NCI-H2227 (cell line): ENCODE measurements around the gene TTBK1.

Experiments used
- DNase-seq: peaks from one replicate; lab custom pipeline; 2025; ENCODE audit not compliant: unreplicated experiment; lab: John Stamatoyannopoulos, UW

TTBK1 gene

DNA sequence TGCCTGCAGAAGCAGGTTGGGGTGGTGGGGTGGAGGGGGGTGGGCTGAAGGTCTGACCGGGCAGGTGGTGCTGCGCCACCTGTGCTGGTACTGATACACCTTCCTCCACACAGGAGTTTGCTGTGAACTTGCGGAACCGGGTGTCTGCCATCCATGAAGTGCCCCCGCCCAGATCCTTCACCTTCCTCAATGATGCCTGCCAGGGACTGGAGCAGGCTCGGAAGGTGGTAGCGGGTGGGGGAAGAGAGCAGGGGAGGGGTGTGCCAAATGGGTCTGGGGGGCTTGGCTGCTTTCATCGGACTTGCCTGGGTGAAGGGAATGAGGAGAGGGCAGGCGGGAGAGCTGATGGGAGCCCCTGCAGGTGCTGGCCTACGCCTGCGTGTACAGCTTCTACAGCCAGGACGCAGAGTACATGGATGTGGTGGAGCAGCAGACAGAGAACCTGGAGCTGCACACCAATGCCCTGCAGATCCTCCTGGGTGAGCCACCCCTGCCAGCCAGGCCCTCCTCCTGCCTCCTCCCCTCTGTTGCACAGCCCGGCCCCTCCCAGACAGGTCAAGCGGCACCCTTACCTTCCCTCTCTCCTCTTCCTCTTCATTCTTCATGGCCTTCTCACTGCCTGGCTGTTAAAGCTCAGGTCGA lies 20.7 kb upstream of the TTBK1 start:
- no peak for DNase-seq

DNA sequence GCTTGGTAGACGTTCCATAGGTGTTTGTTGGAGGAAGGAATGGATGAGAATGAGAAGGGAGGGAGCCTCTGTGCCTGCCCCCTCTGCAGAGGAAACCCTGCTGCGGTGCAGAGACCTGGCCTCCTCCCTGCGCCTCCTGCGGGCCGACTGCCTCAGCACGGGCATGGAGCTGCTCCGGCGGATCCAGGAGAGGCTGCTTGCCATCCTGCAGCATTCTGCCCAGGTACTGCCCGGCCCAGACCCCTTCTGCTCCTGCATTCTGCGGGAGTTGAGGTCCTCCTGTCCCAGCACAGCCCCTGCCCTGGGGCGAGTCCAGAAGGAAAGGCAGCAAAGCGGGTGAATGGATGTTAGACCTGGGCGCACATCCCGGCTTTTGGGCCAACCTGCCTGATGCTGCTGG lies 20.1 kb upstream of the TTBK1 start:
- no peak for DNase-seq

DNA sequence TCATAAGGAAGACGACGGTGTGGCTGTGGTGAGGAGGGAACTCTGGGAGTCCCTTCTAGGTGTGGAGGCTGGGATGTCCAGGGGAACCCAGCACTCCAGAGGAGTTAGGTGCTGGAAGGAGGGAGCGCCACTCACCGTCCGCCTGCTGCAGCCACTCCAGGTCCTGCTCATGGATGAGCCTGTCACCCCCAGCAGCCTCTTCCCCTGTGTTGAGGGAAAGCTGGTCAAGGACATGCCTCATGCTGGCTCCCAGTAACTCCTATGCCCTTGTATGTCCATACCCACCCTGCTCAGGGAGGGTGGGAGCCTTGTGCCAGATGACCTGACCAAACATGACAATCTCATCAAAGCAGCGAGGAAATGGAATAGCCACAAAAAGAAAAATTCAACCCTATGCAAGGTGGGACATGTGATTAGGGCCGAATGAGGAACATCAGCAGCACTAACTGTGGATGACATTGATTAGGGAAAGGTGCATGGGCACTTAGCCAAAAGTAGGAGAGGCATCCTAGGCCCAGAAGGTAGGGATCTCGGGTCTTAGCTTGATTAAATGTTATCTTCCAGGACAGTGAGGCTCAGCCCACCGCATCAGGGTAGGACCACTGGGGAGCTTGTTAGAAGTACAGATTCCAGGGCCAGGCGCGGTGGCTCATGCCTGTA lies 17.0 kb upstream of the TTBK1 start:
- DNase-seq = no peak

DNA sequence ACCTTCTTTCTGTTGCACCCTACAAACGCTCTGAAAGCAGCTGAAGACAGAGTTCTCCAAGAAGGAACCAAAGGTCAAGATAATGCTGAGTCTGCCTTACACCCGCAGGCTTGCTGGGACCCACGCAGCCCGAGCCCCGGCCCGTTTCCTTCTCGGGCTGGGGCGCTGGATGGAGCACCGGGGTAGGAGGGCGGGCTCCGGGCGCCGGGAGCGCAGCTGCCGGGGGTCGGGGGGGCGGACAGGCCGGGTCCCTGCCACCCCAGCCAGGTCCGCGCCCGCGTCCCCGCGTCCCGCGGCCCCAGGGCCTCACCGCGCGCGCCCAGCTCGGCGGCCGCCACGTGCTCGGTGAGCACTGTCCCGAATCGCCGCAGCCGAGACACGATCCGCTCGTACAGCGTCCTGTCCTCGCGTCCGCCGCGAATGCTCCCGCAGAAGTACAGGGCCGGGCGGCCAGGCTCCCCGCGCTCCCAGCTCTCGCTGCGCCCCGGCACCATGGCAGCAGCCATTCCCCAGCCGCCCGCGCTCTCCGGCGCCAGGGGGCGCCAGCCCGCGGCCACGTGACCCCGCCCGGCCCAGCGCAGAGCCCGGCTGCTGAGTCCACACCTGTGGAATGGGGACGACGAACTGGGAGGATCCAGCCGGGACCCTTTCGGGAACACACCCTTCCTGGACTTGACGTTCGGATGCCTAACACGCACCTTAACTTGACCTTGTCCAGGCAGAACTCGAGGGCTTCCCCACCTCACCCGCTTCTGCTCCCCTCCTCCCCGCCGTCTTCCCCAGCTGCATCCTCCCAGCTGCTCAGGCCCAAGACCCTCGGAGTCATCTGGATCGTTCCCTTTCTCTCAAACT lies 14.1 kb upstream of the TTBK1 start, which contains the start of gene DNPH1:
DNPH1 (minus strand) TSS at position 531 of the 852 bp plus-strand sequence; CDS start at position 506, 25 bp downstream.
- peak; percentile 73 for DNase-seq

DNA sequence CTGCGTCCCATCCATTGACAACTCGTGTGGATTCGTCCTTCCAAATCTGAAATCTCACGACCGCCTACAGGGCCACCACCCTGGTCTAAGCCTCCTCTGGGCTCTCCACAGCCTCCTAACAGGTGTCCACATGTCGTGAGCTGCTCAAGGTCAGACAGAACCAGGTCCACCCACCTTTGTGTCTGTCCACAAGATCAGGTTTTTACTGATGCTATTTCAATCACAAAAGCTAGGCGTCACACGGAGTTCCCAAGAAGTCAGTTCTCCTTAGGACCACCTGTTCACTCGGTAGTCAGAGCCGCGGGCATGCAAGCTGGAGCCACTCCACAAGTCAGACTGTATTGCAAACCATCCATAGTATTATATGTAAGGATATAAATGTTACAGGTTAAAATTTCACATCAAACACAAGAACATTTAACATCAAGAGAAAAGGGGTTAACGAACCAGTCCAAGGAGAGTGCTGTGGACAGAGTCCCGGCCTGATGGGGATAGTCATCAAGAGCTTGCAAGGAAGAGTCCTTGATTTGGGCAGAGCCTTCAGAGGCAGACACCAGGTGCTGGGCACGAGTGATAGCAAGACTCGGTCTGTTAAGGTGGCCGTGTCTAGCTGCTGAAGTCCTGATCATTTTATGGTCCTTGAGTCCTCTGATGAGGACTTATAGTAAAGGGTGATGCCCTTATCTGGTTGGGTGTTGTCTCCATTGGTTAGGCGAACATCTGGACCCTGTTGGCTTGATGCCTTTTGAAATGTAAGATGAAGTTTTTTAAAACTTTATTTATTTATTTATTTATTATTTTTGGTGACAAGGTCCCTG lies 13.3 kb upstream of the TTBK1 start:
- DNase-seq = no peak

DNA sequence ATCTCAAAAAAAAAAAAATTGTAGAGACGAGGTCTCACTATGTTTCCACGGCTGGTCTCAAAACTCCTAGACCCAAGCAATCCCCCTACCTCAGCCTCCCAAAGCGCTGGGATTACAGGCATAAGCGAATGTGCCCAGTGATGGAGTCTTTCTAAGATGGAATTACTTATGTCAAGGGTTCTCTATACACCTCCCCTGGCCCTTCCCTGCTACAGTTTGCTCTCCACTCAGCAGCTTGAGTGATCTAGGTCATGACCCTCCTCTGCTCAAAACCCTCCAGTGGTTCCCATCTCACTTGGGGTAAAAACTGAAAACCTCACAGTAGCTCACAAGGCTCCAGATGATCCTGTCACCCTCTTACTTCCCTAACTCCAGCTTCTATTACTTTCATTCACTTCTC lies 12.2 kb upstream of the TTBK1 start:
- no peak for DNase-seq

DNA sequence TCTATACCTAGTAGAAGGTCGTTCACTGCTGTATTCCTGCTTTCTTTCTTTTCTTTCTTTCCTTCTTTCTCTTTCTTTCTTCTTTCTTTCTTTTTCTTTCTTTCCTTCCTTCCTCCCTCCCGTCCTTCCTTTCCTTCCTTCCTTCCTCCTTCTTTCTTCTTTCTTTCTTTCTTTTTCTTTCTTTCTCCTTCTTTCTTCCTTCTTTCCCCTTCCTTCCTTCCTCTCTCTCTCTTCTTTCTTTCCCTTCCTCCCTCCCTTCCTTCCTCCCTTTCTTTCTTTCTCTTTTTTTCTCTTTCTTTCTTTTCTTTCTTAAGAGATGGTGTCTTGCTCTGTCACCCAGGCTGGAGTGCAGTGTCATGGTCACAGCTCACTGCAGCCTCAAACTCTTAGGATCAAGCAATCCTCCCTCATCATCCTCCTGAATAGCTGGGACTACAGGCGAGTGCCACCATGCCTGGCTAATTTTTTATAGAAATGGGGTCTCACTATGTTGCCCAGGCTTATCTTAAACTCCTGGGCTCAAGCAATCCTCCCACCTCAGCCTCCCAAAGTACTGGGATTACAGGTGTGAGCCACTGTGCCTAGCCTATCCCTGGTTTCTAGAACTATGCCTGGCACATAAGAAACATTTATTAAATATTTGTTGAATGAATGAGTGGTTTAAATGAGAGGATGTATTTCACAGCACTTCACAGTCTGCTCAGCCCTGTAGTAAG lies 11.4 kb upstream of the TTBK1 start:
- no peak for DNase-seq

DNA sequence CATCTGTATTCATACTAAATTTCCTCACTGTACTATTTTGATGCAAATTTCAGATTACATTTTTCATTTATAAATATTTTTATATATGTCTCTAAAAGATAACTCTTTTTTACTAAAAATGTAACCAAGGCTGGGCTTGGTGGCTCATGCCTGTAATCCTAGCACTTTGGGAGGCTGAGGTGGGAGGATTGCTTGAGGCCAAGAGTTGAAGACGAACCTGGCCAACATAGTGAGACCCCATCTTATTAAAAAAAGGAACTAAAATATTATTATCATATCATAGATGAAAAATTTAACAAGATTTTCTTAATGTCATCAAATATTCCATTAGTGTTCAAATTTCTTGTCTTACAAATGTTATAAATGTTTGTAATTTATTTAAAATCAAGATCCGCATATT lies 7.4 kb upstream of the TTBK1 start:
- no peak for DNase-seq

DNA sequence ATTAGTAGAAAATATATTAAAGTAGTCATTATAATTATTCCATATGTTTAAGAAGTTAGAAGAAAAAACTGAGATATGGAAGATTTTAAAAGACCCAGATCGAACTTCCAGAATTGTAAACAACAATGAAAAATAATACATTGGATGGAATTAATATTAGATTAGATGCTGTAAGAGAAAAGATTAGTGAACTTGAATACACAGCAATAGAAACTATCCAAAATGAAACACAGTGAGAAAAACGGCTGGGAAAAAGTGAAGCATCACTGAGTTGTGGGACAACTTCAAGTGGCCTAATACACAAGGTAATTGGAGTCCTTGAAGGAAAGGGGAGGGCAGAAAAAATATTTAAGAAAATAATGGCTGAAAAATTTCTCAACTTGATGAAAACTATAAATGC lies 4.2 kb upstream of the TTBK1 start:
- no peak for DNase-seq

DNA sequence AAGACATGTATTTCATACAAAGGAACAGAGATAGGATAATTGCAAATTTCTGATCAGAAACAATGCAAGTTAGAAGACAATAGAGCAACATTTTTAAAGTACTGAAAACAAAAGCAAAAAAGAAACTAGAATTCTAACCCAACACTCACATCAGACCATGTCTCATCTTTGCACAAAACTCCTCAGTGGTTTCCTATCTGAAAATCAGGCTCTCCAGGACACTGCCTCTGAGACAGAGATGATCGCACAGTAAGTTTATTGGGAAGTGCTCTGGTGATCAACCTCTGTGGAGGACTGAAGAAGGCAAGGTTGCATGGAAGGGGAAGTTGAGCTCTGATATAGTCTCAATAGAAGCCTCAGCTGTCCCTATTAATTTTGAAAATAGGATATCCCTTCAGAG lies 2.3 kb upstream of the TTBK1 start:
- no peak for DNase-seq

DNA sequence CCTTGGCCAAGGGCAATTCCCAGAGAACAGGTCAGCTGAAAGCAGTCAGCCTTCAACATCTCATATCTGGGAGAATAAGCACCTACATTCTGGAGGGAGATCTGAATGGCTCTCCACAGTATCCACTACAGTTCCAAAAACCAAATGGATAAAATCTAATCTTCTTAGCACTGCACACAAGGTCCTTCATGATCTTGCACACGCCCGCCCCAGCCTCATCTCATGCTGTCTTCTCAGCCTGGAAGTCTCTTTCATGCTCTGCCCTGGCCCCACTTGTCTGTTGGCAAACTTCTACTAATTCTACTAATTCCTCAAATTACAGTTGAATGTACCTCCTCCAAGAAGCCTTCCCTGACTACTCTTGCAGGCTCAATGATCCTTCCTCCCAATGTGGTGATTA lies 1.8 kb upstream of the TTBK1 start:
- DNase-seq = no peak

DNA sequence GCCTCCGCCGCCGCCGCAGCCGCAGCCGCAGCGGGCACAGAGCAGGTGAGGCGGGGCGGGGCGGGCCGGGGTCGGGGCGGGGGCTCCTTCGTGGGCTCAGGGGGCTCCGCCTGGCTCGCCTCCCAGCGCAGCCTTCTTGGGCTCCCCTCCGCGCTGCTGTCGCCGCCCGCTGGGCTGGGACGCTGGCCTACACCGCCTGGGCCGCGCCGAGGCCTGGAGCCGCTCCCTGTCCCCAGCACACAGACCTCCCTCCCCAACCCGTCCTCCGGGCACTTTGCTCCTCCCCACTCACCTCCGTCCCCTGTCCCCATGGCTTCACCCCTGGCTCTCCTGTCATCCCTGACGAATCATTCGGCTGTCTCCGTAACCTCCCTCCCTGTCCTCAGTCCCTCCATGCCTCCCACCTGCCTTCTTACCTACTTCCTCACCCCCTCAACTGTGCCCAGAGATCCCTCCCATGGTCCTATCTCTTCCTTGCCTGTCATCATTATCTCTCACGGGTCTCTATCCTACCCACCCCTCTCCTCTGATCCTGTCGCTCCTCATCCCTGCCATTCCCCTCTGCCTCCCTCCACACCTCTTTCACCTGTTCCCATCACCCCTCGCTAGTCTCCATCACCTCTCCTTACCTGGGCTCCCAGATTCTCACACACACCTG lies 512 bp downstream of the TTBK1 start:
- DNase-seq = peak; percentile 29

DNA sequence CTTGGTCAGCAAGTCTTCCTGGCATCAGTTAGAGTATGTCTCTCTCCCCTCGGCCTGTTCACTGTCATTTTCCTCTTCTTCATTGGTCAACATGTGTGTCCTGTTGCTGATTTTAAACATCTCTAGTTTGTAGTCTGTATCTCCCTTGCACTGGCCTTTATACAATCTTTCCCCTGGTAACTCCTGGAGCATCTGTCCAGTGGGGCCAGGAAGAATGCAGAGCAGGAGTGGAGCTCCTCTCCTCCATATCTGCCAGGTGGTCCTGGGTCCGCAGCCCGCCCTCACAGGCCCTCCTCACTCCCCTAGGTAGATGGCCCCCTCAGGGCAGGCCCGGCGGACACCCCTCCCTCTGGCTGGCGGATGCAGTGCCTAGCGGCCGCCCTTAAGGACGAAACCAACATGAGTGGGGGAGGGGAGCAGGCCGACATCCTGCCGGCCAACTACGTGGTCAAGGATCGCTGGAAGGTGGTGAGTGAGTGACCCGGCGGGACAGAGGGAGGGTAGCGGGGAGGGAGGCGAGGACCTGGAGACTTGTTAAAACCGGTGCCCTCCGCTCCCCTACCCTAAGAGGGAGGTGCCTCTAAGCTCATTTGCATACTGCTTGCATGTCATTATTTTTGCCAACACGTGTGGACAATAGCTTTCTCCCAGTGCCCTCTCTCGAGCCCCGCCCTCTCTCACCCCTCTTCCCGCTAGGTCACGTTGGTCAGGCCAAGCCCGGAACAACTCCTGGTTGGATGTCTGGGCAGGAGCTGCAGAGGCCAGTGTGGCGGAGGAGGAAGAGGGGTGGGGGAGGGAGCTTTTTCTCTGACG lies 3.2 kb downstream of the TTBK1 start:
- DNase-seq = peak; percentile 51

DNA sequence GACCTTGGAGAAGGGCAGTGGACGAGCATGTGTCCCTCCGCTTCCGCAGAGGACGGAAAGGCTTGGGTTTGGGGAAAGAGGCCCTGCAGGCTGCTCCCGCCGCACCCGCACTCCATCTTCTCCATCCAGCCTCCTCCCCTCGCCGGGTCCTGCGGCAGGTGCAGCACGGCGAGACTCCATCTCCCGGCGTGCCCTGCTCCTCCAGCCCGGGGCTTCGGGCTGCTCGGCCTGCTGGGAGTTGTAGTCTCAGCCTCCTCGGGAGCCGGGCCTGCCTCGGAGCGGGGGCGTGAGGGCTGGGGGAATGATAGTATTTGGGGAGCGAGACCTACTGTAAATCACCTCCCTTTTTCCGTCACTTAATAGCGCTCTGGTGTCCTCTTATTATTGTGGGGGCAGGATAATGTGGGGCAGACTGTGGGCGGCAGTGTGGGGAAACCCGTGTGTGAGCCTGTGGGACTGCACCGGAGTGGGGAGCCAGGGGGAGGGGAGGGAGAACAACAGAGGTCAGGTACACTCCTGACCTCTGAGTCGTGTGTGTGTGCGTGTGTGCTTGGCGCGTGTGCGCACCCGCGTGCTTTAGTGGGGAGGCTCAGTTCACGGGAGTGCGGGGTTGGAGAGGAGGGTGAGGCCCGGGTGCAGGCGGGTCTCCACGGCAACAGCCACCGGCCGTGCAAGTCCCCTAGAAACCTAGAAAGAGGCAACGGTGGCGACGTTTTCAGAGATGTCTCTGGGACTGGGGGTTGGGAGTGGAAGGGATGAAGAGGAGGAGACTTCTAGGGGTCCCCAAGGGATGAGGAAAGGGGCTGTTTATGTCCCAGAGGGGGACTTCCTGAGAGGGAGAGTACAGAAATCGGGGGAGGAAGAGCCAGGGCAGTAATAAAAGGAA lies 4.1 kb downstream of the TTBK1 start:
- DNase-seq = peak; percentile 83

DNA sequence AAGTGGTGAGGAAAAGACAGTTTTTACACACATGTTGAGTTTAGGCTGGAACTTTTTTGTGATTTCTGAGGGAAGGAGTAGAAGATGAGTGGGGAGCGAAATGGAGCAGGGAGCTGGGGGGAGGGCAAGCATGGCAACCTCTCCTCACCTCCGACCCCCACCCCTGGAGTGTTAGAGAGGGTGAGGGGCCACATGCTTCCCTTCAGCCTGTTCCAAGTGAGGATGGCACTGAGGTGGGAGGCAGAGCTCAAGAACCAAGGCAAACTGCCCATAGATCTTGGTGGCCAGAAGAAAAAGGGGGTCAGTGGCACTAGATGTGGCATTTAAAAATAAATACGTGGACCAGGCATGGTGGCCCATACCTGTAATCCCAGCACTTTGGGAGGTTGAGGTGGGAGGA lies 4.8 kb downstream of the TTBK1 start:
- no peak for DNase-seq

DNA sequence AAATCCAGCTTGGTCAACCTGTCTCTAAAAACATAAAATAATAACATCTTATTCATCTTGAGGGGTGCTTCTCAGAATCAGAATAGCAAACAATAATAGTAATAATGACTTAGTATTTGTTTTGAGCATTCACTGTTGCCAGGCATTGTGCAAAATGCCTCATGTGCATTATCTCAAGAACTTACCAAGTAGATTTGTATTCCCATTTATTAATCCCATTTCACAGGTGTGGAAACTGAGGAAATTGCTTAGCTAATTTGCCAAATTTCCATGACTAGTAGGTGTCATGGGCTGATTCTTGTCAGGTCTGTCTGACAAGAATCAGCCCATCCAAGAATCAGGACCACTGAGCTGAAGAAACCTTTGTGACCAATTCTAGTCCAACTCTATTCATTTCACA lies 5.5 kb downstream of the TTBK1 start:
- DNase-seq = no peak

DNA sequence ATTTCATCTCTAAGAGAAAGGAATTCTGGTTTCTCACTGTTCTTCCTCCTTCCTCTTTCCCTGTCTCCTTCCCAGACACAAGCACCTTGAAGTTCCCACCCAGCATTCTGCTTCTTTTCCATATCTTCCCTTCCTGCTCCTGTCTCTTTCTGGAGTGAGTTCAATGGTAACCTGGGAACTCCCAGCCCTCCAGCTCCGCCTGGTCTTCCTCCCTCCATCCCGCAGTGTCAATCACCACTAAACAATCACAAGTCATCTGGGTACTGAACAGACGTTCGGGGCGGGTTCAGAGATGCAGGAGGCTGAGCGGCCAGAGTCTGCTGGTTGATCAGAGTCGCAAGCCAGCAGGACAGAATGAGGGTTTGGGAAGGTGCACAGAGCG lies 7.7 kb downstream of the TTBK1 start:
- DNase-seq = peak; percentile 60

DNA sequence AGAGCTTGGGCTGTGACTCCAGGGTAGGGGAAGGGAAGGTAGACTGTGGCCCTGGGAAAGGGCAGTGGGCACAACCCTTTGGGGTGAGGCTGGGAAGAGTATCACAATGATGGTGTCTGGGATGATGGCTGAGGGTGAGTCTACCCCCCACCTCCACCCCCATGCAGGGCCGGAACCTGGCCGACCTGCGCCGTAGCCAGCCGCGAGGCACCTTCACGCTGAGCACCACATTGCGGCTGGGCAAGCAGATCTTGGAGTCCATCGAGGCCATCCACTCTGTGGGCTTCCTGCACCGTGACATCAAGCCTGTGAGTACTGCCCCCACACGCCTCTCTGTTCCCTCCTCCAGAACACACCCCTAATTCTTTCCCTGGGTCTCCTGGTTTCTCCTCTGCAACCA lies 10.1 kb downstream of the TTBK1 start:
- DNase-seq = no peak
